Natural killer cell treated with Interleukin-12 subunit alpha and Interleukin-12 subunit beta and Interleukin-15 and Interleukin-18, amount 100 ng/mL, for 72 hours (primary cell): Measurements from ENCODE around the gene PACSIN3. TPM values are rescaled to one million over a fixed set of nuclear protein-coding genes. Genes with fewer than 3 reads are reported as not detected.

Experiments
- ATAC-seq, 2 donors: fragments of 150-1000 bp; cut with Tn5 transposase in 1 of 2; sonication (Bioruptor Pico), chemical (Tn5 transposase) in 1 of 2; 2 replicates each; pipeline ENCODE4 v1.10.0; 2021
- DNase-seq: peaks from one replicate; pipeline ENCODE4 v3.0.0; 2022; ENCODE audit warnings: low spot score
- H3K27ac Mint-ChIP-seq, 2 donors: 1 replicate in 1 of 2; 2 replicates in 1 of 2; pipeline ENCODE4 v1.8.0; 2022; ENCODE audit warnings: mixed read lengths in 2 of 2, mild to moderate bottlenecking in 1 of 2, moderate library complexity in 1 of 2
- H3K27me3 Mint-ChIP-seq, 2 donors: 1 replicate in 1 of 2; 2 replicates in 1 of 2; pipeline ENCODE4 v1.8.0; 2022; ENCODE audit warnings: mixed read lengths in 2 of 2
- H3K36me3 Mint-ChIP-seq: one replicate; pipeline ENCODE4 v1.8.0; 2022; ENCODE audit warnings: mixed read lengths
- H3K4me1 Mint-ChIP-seq, 2 donors: 1 replicate in 1 of 2; 2 replicates in 1 of 2; pipeline ENCODE4 v1.8.0; 2022; ENCODE audit warnings: low read depth in 2 of 2, mixed read lengths in 2 of 2, mild to moderate bottlenecking in 1 of 2
- H3K4me3 Mint-ChIP-seq: one replicate; pipeline ENCODE4 v1.8.0; 2022; ENCODE audit warnings: mixed read lengths
- H3K9me3 Mint-ChIP-seq: 2 replicates; pipeline ENCODE4 v1.8.0; 2022; ENCODE audit warnings: mixed read lengths
- total RNA-seq, 2 donors: library from RNA; stranded (reverse); gene quantifications; one replicate each; pipeline ENCODE4 v1.2.3, GENCODE V29; 2022

The PACSIN3 gene
- total RNA-seq, result 1 to 10 TPM; 1.1 to 4.0 TPM

DNA sequence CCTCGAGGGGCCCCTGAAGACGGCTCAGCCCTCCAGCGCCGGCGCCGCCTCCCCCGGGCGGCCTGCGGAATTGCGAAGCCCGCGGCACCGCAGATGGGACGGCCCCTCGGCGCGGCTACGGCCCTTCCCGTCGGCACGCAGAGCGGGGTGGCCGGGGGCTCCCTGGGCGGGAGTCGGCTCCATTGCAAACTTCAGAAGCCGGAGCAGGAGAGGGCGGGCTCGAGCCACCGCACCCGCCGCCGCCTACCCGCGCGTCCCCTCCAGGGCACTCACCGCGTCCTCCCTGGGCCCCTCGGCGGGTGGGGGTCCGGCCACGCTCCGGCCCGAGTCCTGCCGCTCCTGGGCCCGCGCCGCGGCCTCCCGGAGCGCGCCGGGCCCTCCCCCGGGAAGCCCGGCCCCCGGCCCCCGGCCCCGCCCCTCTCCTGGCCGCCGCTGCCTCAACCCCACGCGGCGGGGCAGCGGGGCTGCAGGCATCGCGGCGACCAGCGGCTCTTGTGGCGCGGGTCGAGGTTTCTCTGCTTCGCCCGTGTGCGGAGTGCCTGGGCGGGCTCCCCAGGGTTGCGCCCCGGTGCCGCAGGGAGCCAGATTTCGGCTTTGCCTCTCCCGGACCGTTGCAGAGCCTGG is at the start of gene PACSIN3:
TSS of gene PACSIN3 (minus strand) at position 359 of the 624 bp plus-strand sequence. CDS start 3,707 bp downstream, outside the sequence.
- ATAC-seq, result peak; percentile 80 to 88
- peak; percentile 64 for DNase-seq
- Mint-ChIP-seq H3K36me3 (no peaks in the 10 kb centered on the region), H3K9me3 (no peaks in the 10 kb centered on the region), H3K4me1 (peaks cover 0 to 3% of the 10 kb centered on the region in 2 donors), H3K27ac (no peak within 1 kb of the TSS), H3K27me3 (peaks cover 8 to 15% of the 10 kb centered on the region in 2 donors), H3K4me3 (peak within 1 kb of the TSS; percentile 75)

DNA sequence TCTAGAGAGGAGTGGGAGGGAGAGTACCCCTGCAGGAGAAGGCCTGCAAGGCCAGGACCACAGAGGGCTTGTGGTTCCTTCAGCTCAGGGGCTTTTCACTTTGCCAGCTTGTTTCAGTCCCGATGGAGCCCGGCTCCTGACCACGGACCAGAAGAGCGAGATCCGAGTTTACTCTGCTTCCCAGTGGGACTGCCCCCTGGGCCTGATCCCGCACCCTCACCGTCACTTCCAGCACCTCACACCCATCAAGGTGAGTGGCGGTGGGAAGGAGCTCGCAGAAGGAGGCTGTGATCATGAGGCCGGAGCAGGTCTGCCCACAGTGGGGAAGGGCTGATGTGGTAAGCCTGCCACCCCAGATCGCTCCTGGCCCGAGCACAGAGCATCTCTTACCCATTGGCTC is 48.9 kb upstream of the PACSIN3 start:
- ATAC-seq (no peak), DNase-seq (no peak)
- peaks cover 11% of the 10 kb centered on the region for H3K36me3 Mint-ChIP-seq
- H3K4me3 Mint-ChIP-seq, result no peak overlapping the region
- H3K9me3 Mint-ChIP-seq, result no peaks in the 10 kb centered on the region
- peak overlapping the region; percentile 33 to 56 for H3K27ac Mint-ChIP-seq
- H3K27me3 Mint-ChIP-seq, result no peaks in the 10 kb centered on the region
- peaks cover 16% of the 10 kb centered on the region in 2 donors for H3K4me1 Mint-ChIP-seq

DNA sequence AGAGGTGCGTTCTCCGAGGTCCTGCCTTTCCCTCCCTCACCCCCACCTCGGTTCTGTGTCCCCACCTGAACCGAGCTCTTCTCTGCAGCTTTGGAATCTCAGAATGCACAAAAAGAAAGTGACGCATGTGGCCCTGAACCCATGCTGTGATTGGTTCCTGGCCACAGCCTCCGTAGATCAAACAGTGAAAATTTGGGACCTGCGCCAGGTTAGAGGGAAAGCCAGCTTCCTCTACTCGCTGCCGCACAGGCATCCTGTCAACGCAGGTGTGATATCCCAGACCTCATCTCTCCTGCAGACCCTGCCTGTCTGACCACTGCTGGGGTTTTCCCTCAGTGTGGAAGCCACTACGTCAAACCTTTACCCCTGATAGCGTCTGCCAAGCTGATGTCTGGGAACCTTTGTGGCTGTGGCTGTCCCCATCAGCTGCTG is 48.5 kb upstream of the PACSIN3 start:
- Mint-ChIP-seq H3K9me3 (no peaks in the 10 kb centered on the region), H3K4me3 (no peak overlapping the region), H3K27ac (peak overlapping the region; percentile 33 to 56), H3K4me1 (peaks cover 13 to 16% of the 10 kb centered on the region in 2 donors), H3K27me3 (no peaks in the 10 kb centered on the region), H3K36me3 (peaks cover 8% of the 10 kb centered on the region)
- ATAC-seq, result peak; percentile 28 to 36
- no peak for DNase-seq

DNA sequence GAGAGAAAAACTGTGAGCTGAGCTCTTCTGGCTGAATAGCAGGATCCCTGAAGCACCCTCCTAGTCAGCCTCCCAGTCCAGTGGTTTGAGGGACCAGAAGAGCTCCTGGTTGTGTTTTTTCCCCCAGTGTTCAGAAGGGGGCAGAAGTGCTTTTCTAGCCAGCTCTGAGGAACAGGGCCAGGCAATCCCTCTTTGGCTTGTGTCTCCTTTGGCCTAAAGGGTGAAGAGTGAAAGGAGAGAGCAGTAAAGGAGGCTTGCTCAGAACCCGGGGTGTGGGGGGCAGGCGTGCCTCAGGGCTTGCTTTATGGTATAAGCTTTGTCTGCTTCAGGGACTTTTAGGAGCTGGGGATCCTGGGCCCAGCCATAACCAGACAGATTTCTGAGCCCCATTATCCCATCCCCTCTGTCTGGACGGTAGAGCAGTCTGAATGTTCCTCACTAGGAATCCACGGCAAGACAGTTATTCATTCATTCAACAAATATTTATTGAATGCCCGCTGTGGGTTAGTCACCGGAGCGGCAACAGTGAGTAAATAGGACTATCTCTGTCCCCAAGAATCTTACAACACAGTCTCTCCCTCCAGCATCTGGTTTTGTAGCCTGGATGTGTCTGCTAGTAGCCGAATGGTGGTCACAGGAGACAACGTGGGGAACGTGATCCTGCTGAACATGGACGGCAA is 47.9 kb upstream of the PACSIN3 start:
- H3K4me3 Mint-ChIP-seq, result no peak overlapping the region

DNA sequence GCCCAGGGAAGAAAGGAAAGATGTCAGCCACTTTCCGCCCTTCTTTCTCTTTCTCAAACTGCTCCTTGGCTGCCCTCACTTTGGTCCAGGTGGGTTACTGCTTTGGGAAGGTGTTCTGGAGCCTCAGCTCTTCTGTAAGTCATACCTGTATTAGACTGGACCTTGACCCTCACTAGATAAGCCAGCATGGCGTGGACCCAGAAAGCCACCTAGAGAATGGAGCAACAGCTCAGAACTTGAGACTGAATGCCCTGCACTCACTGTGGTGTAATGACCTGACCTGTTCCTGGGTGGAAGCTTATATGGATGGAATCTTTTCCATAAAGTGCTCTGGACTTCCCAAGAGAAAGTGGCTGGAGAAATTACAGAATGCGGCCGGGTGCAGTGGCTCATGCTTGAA is 46.8 kb upstream of the PACSIN3 start:
- no peaks in the 10 kb centered on the region for H3K9me3 Mint-ChIP-seq
- H3K27ac Mint-ChIP-seq, result no peak overlapping the region
- DNase-seq, result no peak
- H3K27me3 Mint-ChIP-seq, result no peaks in the 10 kb centered on the region
- no peak overlapping the region for H3K4me3 Mint-ChIP-seq
- no peak for ATAC-seq
- H3K36me3 Mint-ChIP-seq, result peaks cover 13% of the 10 kb centered on the region
- peaks cover 16 to 17% of the 10 kb centered on the region in 2 donors for H3K4me1 Mint-ChIP-seq

More for the DNA sequence above, 47.9 kb upstream of the PACSIN3 start:
- Mint-ChIP-seq H3K36me3 (peaks cover 7% of the 10 kb centered on the region), H3K4me1 (peaks cover 14 to 16% of the 10 kb centered on the region in 2 donors), H3K27me3 (no peaks in the 10 kb centered on the region), H3K9me3 (no peaks in the 10 kb centered on the region), H3K27ac (peak overlapping the region in 1 of 2 donors; percentile 33)
- no peak for ATAC-seq
- no peak for DNase-seq

- DNase-seq, result no peak
- Mint-ChIP-seq H3K4me1 (peaks cover 17 to 23% of the 10 kb centered on the region in 2 donors), H3K36me3 (peaks cover 12% of the 10 kb centered on the region), H3K4me3 (no peak overlapping the region), H3K27ac (peak overlapping the region in 1 of 2 donors; percentile 36), H3K9me3 (no peaks in the 10 kb centered on the region), H3K27me3 (no peaks in the 10 kb centered on the region)
- ATAC-seq, result no peak
Measured at GRCh38 chr11:47229161-47229560, 42.9 kb upstream of the PACSIN3 start.

GRCh38 chr11:47225552-47226400 is 39.5 kb upstream of the PACSIN3 start:
- H3K4me1 Mint-ChIP-seq, result peaks cover 17 to 23% of the 10 kb centered on the region in 2 donors
- H3K27ac Mint-ChIP-seq, result peak overlapping the region; percentile 86 to 89
- DNase-seq (peak; percentile 77), ATAC-seq (peak; percentile 99)
- no peaks in the 10 kb centered on the region for H3K27me3 Mint-ChIP-seq
- H3K36me3 Mint-ChIP-seq, result peaks cover 12% of the 10 kb centered on the region
- H3K9me3 Mint-ChIP-seq, result no peaks in the 10 kb centered on the region
- H3K4me3 Mint-ChIP-seq, result peak overlapping the region; percentile 75

GRCh38 chr11:47222696-47223095 is 36.5 kb upstream of the PACSIN3 start:
- Mint-ChIP-seq H3K9me3 (no peaks in the 10 kb centered on the region), H3K27ac (peak overlapping the region in 1 of 2 donors; percentile 33), H3K4me3 (no peak overlapping the region), H3K36me3 (peaks cover 19% of the 10 kb centered on the region), H3K4me1 (peaks cover 33 to 35% of the 10 kb centered on the region in 2 donors), H3K27me3 (no peaks in the 10 kb centered on the region)
- DNase-seq (no peak), ATAC-seq (no peak)

DNA sequence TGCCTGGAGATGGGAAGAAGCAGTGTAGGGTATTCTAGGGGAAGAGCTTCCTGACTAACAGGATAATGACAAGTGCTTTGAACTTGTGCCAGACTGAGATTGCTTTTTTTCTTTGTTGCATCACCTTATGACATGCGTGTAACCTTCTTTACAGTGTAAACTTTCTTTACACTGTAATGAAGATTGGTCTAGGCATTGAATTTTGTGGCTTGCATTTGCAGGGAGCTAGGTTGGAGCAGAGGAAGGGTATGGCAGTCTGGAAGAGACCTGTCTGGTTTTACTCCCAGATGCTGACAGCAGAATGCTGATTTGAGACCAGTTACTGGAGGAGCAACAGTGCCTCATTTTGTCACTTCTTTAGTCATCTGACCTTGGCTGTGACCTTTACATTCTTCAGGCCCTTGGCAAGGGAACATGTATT is 34.2 kb upstream of the PACSIN3 start:
- H3K9me3 Mint-ChIP-seq, result no peaks in the 10 kb centered on the region
- H3K27ac Mint-ChIP-seq, result peak overlapping the region; percentile 12 to 67
- peaks cover 24% of the 10 kb centered on the region for H3K36me3 Mint-ChIP-seq
- no peak overlapping the region for H3K4me3 Mint-ChIP-seq
- no peaks in the 10 kb centered on the region for H3K27me3 Mint-ChIP-seq
- DNase-seq (no peak), ATAC-seq (no peak)
- peaks cover 39 to 41% of the 10 kb centered on the region in 2 donors for H3K4me1 Mint-ChIP-seq

DNA sequence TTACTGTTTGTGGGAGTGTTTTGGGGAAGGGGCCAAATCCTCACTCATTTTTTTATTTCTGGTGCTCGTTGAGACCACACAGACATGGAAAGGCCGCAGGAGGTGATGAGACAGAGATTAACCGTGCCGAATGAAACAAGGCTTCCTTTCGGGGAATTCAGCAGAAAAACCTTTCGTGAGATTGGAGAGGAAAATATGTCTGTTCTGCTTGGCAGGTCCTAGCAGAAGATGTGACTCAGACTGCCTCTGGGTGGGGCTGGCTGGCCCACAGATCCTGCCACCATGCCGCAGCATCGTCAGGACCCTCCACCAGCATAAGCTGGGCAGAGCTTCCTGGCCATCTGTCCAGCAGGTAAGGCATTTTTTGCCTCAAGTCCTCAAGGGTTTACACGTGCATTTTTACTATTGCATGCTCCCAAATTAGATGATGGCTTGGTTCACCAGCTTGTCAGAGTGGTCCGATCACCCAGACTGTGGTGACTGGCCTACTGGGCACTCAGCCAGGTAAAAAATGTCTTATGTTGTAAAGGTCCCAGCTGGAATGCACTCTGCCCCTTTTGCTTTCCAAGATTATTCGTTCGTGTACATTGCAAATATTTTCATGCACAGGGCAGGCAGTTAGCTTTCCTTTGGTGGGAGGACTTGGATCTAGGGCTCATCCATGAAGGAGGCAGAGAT is 30.0 kb upstream of the PACSIN3 start:
- peak overlapping the region; percentile 99 for H3K4me3 Mint-ChIP-seq
- H3K36me3 Mint-ChIP-seq, result peaks cover 19% of the 10 kb centered on the region
- no peaks in the 10 kb centered on the region for H3K27me3 Mint-ChIP-seq
- no peaks in the 10 kb centered on the region for H3K9me3 Mint-ChIP-seq
- DNase-seq, result peak; percentile 69
- peak overlapping the region; percentile 85 to 96 for H3K27ac Mint-ChIP-seq
- ATAC-seq, result peak; percentile 46 to 54
- peaks cover 40 to 43% of the 10 kb centered on the region in 2 donors for H3K4me1 Mint-ChIP-seq

- H3K4me1 Mint-ChIP-seq, result peaks cover 38 to 42% of the 10 kb centered on the region in 2 donors
- H3K27ac Mint-ChIP-seq, result peak overlapping the region; percentile 85 to 96
- H3K9me3 Mint-ChIP-seq, result no peaks in the 10 kb centered on the region
- peaks cover 18% of the 10 kb centered on the region for H3K36me3 Mint-ChIP-seq
- DNase-seq, result no peak
- H3K27me3 Mint-ChIP-seq, result no peaks in the 10 kb centered on the region
- no peak for ATAC-seq
- H3K4me3 Mint-ChIP-seq, result peak overlapping the region; percentile 99
Measured at GRCh38 chr11:47215366-47215910, 29.2 kb upstream of the PACSIN3 start.

DNA sequence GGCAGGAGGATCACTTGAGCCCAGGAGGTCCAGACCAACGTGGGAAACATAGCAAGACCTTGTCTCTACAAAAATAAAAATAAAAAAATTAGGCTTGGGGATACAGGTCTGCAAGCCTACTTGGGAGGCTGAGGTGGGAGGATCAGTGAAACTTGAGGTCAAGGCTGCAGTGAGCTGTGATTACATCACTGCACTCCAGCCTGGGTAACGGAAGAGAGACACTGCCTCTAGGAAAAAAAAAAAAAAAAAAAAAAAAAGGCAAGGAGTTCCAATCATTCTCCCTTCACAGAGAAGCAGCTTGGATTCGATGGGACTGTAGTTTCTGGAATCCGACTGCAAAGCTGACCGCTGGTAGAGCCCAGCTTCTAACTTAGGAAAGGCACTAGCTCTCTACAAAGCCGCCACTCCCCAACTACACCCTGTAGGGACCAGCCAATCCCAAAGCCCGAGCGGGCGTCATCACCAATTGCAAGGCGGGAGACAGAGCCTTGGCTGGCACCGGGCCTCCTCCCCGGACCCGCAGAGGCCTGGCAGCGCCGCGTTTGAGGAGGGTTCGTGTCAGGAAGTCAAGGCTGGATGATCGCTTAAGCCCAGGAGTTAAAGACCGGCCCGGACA is 27.8 kb upstream of the PACSIN3 start:
- DNase-seq, result peak; percentile 91
- peak overlapping the region; percentile 99 for H3K4me3 Mint-ChIP-seq
- peak; percentile 90 to 91 for ATAC-seq
- no peaks in the 10 kb centered on the region for H3K9me3 Mint-ChIP-seq
- no peaks in the 10 kb centered on the region for H3K27me3 Mint-ChIP-seq
- peaks cover 32 to 38% of the 10 kb centered on the region in 2 donors for H3K4me1 Mint-ChIP-seq
- peak overlapping the region; percentile 85 to 96 for H3K27ac Mint-ChIP-seq
- H3K36me3 Mint-ChIP-seq, result peaks cover 13% of the 10 kb centered on the region
